NB4 (cell line): Measurements from ENCODE around the gene GPBP1.

ENCODE experiments used
- MYC ChIP-seq: IDR thresholded peaks from 2 replicates; pipeline ENCODE4 v1.6.1; 2011; ENCODE audit warnings: low read depth, low read length
- POLR2A ChIP-seq: IDR thresholded peaks from 2 replicates; pipeline ENCODE4 v1.6.1; 2011; ENCODE audit warnings: mild to moderate bottlenecking; ENCODE audit not compliant: insufficient read length; ENCODE audit errors: extremely low read depth
- TF ChIP-seq, protein P1 (sequence below): IDR thresholded peaks from one replicate; pipeline ENCODE4 v1.5.1; 2012; ENCODE audit warnings: low read depth, low read length
- TF ChIP-seq, protein P2 (sequence below): IDR thresholded peaks from 2 replicates; pipeline ENCODE4 v1.6.1; 2011; ENCODE audit warnings: low read depth, low read length

GRCh38 chr5:57292336-57292735 lies 118.5 kb downstream of the GPBP1 start:
- TF ChIP-seq, protein P1, sequence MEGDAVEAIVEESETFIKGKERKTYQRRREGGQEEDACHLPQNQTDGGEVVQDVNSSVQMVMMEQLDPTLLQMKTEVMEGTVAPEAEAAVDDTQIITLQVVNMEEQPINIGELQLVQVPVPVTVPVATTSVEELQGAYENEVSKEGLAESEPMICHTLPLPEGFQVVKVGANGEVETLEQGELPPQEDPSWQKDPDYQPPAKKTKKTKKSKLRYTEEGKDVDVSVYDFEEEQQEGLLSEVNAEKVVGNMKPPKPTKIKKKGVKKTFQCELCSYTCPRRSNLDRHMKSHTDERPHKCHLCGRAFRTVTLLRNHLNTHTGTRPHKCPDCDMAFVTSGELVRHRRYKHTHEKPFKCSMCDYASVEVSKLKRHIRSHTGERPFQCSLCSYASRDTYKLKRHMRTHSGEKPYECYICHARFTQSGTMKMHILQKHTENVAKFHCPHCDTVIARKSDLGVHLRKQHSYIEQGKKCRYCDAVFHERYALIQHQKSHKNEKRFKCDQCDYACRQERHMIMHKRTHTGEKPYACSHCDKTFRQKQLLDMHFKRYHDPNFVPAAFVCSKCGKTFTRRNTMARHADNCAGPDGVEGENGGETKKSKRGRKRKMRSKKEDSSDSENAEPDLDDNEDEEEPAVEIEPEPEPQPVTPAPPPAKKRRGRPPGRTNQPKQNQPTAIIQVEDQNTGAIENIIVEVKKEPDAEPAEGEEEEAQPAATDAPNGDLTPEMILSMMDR = no peak
- TF ChIP-seq POLR2A (no peak), MYC (no peak)
- TF ChIP-seq, protein P2, sequence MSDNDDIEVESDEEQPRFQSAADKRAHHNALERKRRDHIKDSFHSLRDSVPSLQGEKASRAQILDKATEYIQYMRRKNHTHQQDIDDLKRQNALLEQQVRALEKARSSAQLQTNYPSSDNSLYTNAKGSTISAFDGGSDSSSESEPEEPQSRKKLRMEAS = no peak
